Panc1 (cell line): ENCODE data around the gene MAGI3.

ENCODE experiments used
- POLR2AphosphoS5 ChIP-seq: IDR thresholded peaks from 2 replicates; pipeline ENCODE4 v1.6.1; 2012; ENCODE audit warnings: mild to moderate bottlenecking, low read depth, low read length, moderate library complexity
- TF ChIP-seq, protein P1 (sequence below): fragments of 450-650 bp; IDR thresholded peaks from 2 replicates; pipeline ENCODE4 v1.5.1; 2017; ENCODE audit warnings: mild to moderate bottlenecking
- TF ChIP-seq, protein P2 (sequence below), 2 experiments: IDR thresholded peaks; 2 replicates each; pipeline ENCODE4 v1.6.1; 2011 to 2012; ENCODE audit warnings: low read depth in 2 of 2, control low read depth in 1 of 2, low read length in 1 of 2, mild to moderate bottlenecking in 1 of 2, moderate library complexity in 1 of 2; ENCODE audit not compliant: insufficient read depth in 1 of 2

DNA sequence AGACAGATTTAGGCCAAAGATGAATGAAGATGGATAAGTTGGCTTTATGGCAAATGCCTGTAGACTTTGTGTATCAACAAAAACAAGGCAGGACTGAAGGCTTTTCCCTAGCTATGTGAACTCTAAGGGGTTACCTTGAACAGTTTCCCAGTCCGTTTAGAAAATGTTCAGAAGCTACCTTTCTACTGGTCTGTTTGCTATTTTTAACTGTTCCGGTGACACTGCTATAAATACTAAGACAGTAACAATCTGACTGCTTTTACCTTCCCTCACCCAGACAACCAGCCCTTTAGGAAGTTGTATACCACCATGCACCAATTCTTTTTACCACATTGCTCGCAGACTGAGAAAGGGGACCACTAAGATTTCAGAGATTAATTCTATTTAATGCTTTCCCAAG is 266.8 kb downstream of the MAGI3 start:
- TF ChIP-seq, protein P1, sequence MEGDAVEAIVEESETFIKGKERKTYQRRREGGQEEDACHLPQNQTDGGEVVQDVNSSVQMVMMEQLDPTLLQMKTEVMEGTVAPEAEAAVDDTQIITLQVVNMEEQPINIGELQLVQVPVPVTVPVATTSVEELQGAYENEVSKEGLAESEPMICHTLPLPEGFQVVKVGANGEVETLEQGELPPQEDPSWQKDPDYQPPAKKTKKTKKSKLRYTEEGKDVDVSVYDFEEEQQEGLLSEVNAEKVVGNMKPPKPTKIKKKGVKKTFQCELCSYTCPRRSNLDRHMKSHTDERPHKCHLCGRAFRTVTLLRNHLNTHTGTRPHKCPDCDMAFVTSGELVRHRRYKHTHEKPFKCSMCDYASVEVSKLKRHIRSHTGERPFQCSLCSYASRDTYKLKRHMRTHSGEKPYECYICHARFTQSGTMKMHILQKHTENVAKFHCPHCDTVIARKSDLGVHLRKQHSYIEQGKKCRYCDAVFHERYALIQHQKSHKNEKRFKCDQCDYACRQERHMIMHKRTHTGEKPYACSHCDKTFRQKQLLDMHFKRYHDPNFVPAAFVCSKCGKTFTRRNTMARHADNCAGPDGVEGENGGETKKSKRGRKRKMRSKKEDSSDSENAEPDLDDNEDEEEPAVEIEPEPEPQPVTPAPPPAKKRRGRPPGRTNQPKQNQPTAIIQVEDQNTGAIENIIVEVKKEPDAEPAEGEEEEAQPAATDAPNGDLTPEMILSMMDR: no peak
- TF ChIP-seq, protein P2, sequence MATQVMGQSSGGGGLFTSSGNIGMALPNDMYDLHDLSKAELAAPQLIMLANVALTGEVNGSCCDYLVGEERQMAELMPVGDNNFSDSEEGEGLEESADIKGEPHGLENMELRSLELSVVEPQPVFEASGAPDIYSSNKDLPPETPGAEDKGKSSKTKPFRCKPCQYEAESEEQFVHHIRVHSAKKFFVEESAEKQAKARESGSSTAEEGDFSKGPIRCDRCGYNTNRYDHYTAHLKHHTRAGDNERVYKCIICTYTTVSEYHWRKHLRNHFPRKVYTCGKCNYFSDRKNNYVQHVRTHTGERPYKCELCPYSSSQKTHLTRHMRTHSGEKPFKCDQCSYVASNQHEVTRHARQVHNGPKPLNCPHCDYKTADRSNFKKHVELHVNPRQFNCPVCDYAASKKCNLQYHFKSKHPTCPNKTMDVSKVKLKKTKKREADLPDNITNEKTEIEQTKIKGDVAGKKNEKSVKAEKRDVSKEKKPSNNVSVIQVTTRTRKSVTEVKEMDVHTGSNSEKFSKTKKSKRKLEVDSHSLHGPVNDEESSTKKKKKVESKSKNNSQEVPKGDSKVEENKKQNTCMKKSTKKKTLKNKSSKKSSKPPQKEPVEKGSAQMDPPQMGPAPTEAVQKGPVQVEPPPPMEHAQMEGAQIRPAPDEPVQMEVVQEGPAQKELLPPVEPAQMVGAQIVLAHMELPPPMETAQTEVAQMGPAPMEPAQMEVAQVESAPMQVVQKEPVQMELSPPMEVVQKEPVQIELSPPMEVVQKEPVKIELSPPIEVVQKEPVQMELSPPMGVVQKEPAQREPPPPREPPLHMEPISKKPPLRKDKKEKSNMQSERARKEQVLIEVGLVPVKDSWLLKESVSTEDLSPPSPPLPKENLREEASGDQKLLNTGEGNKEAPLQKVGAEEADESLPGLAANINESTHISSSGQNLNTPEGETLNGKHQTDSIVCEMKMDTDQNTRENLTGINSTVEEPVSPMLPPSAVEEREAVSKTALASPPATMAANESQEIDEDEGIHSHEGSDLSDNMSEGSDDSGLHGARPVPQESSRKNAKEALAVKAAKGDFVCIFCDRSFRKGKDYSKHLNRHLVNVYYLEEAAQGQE (IDR thresholded peaks at IDR 0.05; ENCODE audit: insufficient read depth in 1 of 2, low read depth in 2 of 2, low read length in 1 of 2): no peak
- no peak for TF ChIP-seq POLR2AphosphoS5
